NCI-H1436 treated with DMSO at 0.1 percent for 48 hours (cell line): Measurements from ENCODE around the gene NUP58.

Experiments used
- DNase-seq: peaks from one replicate; lab custom pipeline; 2025; lab: John Stamatoyannopoulos, UW

NUP58 gene

DNA sequence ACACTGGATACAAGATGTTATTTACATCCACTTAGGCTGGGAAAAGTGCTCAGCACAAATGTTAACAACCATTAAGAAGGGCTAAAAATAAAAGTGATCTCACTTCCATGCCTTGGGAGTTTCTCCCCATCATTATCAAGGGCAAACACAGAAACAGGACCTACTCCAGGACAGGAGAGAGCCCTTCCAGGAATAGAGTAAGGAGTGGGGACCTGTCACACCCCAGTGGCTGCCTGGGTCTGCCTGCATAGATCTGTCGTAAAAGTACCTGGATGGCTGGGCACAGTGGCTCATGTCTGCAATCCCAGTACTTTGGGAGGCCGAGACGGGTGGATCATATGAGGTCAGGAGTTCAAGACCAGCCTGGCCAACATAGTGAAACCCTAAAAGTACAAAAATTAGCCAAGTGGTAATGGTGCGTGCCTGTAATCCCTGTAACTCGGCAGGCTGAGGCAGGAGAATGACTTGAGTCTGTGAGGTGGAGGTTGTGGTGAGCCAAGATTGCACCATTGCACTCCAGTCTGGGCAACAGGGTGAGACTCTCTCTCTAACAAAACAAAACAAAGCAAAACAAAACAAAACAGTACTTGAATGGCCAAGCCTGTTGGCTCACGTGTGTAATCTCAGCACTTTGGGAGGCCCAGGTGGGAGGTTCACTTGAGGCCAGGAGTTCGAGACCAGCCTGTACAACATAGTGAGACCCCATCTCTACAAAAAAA is 76.0 kb downstream of the NUP58 start:
- no peak for DNase-seq

DNA sequence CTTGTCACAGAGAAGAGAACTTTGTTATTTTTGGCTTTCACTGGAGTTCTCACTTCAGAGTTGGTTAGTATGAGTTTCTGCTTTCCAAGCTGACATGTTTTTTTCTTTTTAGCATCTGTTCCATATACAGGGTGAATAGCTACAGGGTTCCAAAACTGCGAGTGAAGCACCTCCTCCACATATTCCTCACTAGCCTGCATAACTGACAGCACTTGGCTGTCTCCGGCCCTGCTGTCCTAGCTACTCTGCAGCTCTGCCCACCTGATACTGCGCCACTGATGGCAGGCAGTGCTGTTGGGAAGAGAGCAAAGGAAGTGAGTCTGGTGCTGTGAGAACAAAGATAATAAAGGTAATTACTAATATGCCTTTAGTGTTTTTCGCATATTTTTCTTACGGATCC is 77.1 kb downstream of the NUP58 start:
- no peak for DNase-seq

DNA sequence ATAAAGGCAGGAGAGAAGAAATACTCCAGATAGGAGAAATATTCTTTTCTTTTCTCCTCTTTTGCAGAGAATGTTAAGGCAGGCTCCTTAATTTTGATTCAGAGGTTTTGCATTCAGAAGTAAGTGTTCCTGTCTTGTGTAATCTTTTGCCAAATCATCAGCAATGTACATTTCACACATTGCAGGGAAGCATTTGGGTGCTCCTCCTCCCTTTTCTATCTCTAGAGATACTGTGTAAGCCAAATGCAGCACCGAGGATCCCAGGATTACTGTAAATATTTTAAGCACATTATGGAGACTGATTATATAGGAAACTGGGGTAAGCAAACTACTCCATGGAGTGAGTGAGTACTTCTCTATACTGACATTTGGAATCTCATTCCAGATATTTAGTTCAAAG is 77.6 kb downstream of the NUP58 start:
- no peak for DNase-seq

DNA sequence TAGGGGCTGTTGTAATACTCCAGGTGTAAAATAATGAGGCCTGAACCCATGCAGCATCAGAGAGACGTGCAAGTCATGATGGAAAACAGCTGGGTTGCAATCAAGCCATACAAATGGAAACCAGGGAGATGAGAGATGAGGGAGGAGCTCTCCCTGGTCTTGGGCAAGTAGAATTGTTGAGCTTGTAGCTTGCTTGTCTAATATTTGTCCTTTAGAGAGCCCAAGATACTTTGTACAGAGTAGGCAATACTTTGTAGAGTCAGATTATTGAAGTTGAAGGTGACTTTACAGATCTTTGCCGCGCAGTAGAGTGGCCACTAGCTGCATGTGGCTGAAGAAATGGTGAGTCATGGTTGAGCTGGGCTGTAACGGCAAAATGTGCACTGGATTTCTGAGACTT is 78.7 kb downstream of the NUP58 start:
- no peak for DNase-seq

DNA sequence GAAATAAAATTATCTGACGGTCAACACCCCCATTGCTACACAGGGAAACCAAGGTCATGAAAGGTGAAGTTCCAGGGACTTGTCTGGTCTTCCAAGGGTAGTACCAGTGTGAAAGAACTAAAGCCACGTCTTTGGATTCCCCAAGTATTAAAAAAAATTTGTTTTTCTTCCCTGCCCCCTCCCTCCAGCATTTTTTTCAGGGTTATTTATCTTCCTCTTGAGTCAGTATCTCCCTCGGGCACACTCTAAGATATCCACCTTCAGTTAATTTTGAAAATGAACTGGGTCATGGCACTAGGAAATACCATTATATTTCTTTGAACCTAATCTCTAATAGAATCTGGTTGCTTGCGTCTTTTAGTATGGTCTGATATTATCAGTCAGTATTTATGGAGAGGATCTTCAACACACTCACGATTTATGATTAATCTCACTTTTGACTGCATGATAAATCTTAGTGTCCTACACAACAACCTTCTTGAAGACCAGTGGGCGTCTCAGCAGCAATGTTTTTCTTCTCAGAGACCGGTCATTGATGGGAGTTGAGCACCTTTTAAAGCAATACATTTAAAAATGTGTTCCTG is 79.4 kb downstream of the NUP58 start:
- no peak for DNase-seq

DNA sequence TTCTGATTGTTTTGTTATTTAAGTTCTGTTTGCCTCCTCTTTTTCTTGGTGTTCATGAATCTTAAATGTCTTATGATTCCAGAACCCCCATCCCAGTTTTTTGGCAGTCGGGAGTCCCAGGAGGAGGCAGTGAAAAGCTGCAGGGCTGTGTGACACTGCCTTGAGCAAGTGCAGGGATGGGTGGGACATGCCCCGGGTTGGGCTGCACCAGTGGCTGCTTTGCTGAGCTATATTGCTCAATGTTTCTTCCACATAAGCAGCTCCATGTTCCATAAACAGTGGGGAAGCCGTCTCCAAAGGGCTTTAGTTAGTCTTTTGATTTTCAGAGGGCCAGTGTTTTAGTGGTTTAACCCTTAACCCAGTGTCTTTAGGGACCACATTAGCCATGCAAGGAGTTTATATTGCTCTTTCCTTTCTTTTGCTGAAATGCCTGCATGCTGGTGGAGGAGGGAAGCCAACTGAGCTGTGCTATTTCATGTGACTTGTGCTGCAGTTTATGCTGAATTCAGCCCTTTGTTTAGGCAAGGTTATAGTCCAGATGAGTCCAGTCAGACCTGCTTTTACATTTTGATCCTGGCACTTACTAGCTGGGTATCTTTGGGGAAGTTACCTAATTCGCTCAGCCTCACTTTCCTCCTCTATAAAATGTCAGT is 83.5 kb downstream of the NUP58 start:
- DNase-seq = no peak

DNA sequence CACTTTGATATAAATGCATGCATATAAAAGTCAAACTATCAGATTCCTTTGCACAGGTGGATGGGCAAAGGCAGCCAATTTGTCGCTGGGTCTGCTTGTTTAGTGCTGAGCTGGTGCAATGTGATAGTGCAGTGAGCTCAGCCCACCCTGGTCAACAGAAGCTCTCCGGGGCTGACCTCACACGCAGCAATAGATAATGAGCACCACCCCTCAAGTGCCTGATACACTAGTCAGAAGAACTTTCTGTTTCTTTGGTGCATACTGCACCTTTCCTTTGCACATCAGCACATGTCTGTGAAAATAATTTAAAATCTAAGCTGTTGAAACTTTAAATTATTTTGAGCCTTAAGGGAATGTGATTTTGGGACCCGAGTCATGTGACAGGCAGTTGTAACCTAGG is 90.5 kb downstream of the NUP58 start:
- no peak for DNase-seq
